ENCODE results near the gene CLK1.
"Not testable (repeated sequence)": the region's sequence is repeated elsewhere in the genome, so short reads cannot be mapped to it uniquely, and the experiment has no call there.

Gene CLK1

GRCh38 chr2:200820573-200821234, 43.8 kb downstream of the CLK1 start:
- no peak overlapping the region for H3K27ac ChIP-seq
- H3K36me3 ChIP-seq, result peaks cover 77 to 86% (median 81%) of the 10 kb centered on the region in 11 experiments

GRCh38 chr2:200818732-200819131, 45.7 kb downstream of the CLK1 start:
- not testable (repeated sequence) for H3K4me3 ChIP-seq; H3K9ac ChIP-seq; H3K9me3 ChIP-seq (replicated peaks in 1 of 11); H3K27ac ChIP-seq; H3K27me3 ChIP-seq
- Histone ChIP-seq H4K20me1 (peaks cover 31 to 80% (median 59%) of the 10 kb centered on the region in 11 experiments), H3K4me2 (peak overlapping the region in 1 of 11 experiments; percentile 40; a peak in 1 of 22 replicates), H3K36me3 (peaks cover 83 to 86% (median 84%) of the 10 kb centered on the region in 11 experiments), H3K4me1 (peaks cover 6 to 50% (median 10%) of the 10 kb centered on the region in 10 experiments; a peak in 18 of 20 replicates)

More at GRCh38 chr2:200820573-200821234, 43.8 kb downstream of the CLK1 start:
- Histone ChIP-seq H3K9ac (0 out of 22 replicates have a peak overlapping the region, but pooled peaks of 1 of the 11 experiments have one; percentile 19), H3K4me3 (no peak overlapping the region), H3K27me3 (no peaks in the 10 kb centered on the region), H3K4me1 (peaks cover 0 to 32% (median 0%) of the 10 kb centered on the region in 10 experiments; a peak in 7 of 20 replicates), H3K9me3 (replicated peaks in 1 of 11) (no peaks in the 10 kb centered on the region), H4K20me1 (peaks cover 12 to 60% (median 40%) of the 10 kb centered on the region in 11 experiments; a peak in 20 of 22 replicates), H3K4me2 (no peak overlapping the region)
- no peak for TF ChIP-seq Cebpa-rat (IDR thresholded peaks at IDR 0.05)

- Histone ChIP-seq H4K20me1 (peaks cover 50 to 81% (median 76%) of the 10 kb centered on the region in 11 experiments), H3K4me2 (peak overlapping the region in 5 of 11 experiments; percentile 83 to 97 (median 93); a peak in 8 of 22 replicates), H3K9me3 (replicated peaks in 1 of 11) (no peaks in the 10 kb centered on the region), H3K4me3 (peak overlapping the region in 1 of 10 experiments; percentile 96; a peak in 1 of 20 replicates), H3K27ac (no peak overlapping the region), H3K9ac (peak overlapping the region in 4 of 11 experiments; percentile 5 to 100 (median 15); a peak in 1 of 22 replicates), H3K4me1 (peaks cover 28 to 69% (median 31%) of the 10 kb centered on the region in 10 experiments), H3K36me3 (peaks cover 66 to 72% (median 70%) of the 10 kb centered on the region in 11 experiments), H3K27me3 (no peaks in the 10 kb centered on the region)
- peak in 1 of 11 experiments; percentile 35; a peak in 1 of 22 replicates for TF ChIP-seq Cebpa-rat (IDR thresholded peaks at IDR 0.05)
Observed at GRCh38 chr2:200814917-200815316, 49.5 kb downstream of the CLK1 start.

GRCh38 chr2:200814276-200814815, 50.1 kb downstream of the CLK1 start:
- peaks cover 50 to 76% (median 74%) of the 10 kb centered on the region in 11 experiments for H4K20me1 ChIP-seq
- H3K36me3 ChIP-seq, result peaks cover 61 to 66% (median 64%) of the 10 kb centered on the region in 11 experiments
- no peak overlapping the region for H3K27ac ChIP-seq
- H3K27me3 ChIP-seq, result no peaks in the 10 kb centered on the region
- H3K4me3 ChIP-seq, result peak overlapping the region in 4 of 10 experiments; percentile 83 to 100 (median 98); a peak in 4 of 20 replicates
- TF ChIP-seq Cebpa-rat (IDR thresholded peaks at IDR 0.05), result no peak
- H3K4me2 ChIP-seq, result peak overlapping the region; percentile 47 to 97 (median 90); a peak in 21 of 22 replicates
- H3K9ac ChIP-seq, result peak overlapping the region in 8 of 11 experiments; percentile 3 to 100 (median 32); a peak in 13 of 22 replicates
- H3K4me1 ChIP-seq, result peaks cover 29 to 75% (median 34%) of the 10 kb centered on the region in 10 experiments
- no peaks in the 10 kb centered on the region for H3K9me3 ChIP-seq (replicated peaks in 1 of 11)

- no peak for TF ChIP-seq Cebpa-rat (IDR thresholded peaks at IDR 0.05)
- no peaks in the 10 kb centered on the region for H3K27me3 ChIP-seq
- peaks cover 50 to 57% (median 56%) of the 10 kb centered on the region in 11 experiments for H4K20me1 ChIP-seq
- H3K36me3 ChIP-seq, result peaks cover 41 to 46% (median 45%) of the 10 kb centered on the region in 11 experiments
- peak overlapping the region; percentile 83 to 100 (median 96) for H3K4me3 ChIP-seq
- peaks cover 29 to 59% (median 34%) of the 10 kb centered on the region in 10 experiments for H3K4me1 ChIP-seq
- H3K4me2 ChIP-seq, result peak overlapping the region; percentile 73 to 97 (median 90)
- peak overlapping the region; percentile 95 to 100 (median 99) for H3K27ac ChIP-seq
- H3K9me3 ChIP-seq (replicated peaks in 1 of 11), result no peaks in the 10 kb centered on the region
- peak overlapping the region; percentile 96 to 100 (median 100) for H3K9ac ChIP-seq
Observed at GRCh38 chr2:200812122-200813022, 52.1 kb downstream of the CLK1 start.

- Histone ChIP-seq H3K27ac (peak within 1 kb of the TSS; percentile 95 to 100 (median 99)), H4K20me1 (peaks cover 45 to 48% (median 47%) of the 10 kb centered on the region in 11 experiments), H3K27me3 (no peaks in the 10 kb centered on the region), H3K4me2 (peak within 1 kb of the TSS; percentile 82 to 97 (median 92)), H3K9me3 (replicated peaks in 1 of 11) (no peaks in the 10 kb centered on the region), H3K4me1 (peaks cover 29 to 51% (median 34%) of the 10 kb centered on the region in 10 experiments), H3K4me3 (peak within 1 kb of the TSS; percentile 83 to 100 (median 96)), H3K36me3 (peaks cover 32 to 38% (median 36%) of the 10 kb centered on the region in 11 experiments), H3K9ac (peak within 1 kb of the TSS; percentile 96 to 100 (median 100))
- TF ChIP-seq Cebpa-rat (IDR thresholded peaks at IDR 0.05), result no peak
Observed at GRCh38 chr2:200811333-200812121, 52.9 kb downstream of the CLK1 start, which contains the start of gene BZW1. BZW1 (plus strand) TSS chr2:200811910; CDS start chr2:200813218, 1,308 bp downstream.

- peak overlapping the region; percentile 96 to 100 (median 100) for H3K9ac ChIP-seq
- no peak for TF ChIP-seq Cebpa-rat (IDR thresholded peaks at IDR 0.05)
- peaks cover 39 to 43% (median 42%) of the 10 kb centered on the region in 11 experiments for H4K20me1 ChIP-seq
- peak overlapping the region; percentile 24 to 100 (median 99); a peak in 21 of 22 replicates for H3K27ac ChIP-seq
- H3K9me3 ChIP-seq (replicated peaks in 1 of 11), result no peaks in the 10 kb centered on the region
- H3K4me1 ChIP-seq, result peaks cover 29 to 47% (median 34%) of the 10 kb centered on the region in 10 experiments
- H3K4me2 ChIP-seq, result peak overlapping the region; percentile 76 to 93 (median 88)
- peaks cover 27 to 32% (median 30%) of the 10 kb centered on the region in 11 experiments for H3K36me3 ChIP-seq
- no peaks in the 10 kb centered on the region for H3K27me3 ChIP-seq
- H3K4me3 ChIP-seq, result peak overlapping the region; percentile 61 to 100 (median 94)
Observed at GRCh38 chr2:200810998-200811332, 53.5 kb downstream of the CLK1 start.

Measured in BLaER1 treated with 17β-estradiol and CSF1 and Interleukin-3, amounts not matched to agents 10 nM and 100 nM (cell line).